Amniotic stem cell (primary cell): Measurements from ENCODE around the gene DDX25.

Experiments
- DNase-seq: peaks from one replicate; lab custom pipeline; 2025; lab: John Stamatoyannopoulos, UW

DDX25 gene

GRCh38 chr11:125950696-125951651 lies 46.7 kb downstream of the DDX25 start:
- DNase-seq, result no peak

GRCh38 chr11:125951731-125952130 lies 47.4 kb downstream of the DDX25 start:
- no peak for DNase-seq

- DNase-seq, result no peak
These were observed 48.3 kb downstream of the DDX25 start for GRCh38 chr11:125952559-125952958.

- no peak for DNase-seq
These were observed 48.7 kb downstream of the DDX25 start for GRCh38 chr11:125952973-125953372.

- no peak for DNase-seq
These were observed 49.2 kb downstream of the DDX25 start for GRCh38 chr11:125953401-125953935.

- no peak for DNase-seq
These were observed 50.0 kb downstream of the DDX25 start for GRCh38 chr11:125954123-125954944.

- no peak for DNase-seq
These were observed 50.8 kb downstream of the DDX25 start for GRCh38 chr11:125954945-125955640.

- DNase-seq, result no peak
These were observed 51.5 kb downstream of the DDX25 start for GRCh38 chr11:125955856-125956255.

GRCh38 chr11:125956391-125957134 lies 52.3 kb downstream of the DDX25 start:
- DNase-seq, result no peak

GRCh38 chr11:125957618-125958332 lies 53.5 kb downstream of the DDX25 start:
- no peak for DNase-seq

GRCh38 chr11:125958872-125959400 lies 54.6 kb downstream of the DDX25 start:
- no peak for DNase-seq

- no peak for DNase-seq
These were observed 55.2 kb downstream of the DDX25 start for GRCh38 chr11:125959511-125959910.

GRCh38 chr11:125959931-125960330 lies 55.6 kb downstream of the DDX25 start:
- no peak for DNase-seq

- no peak for DNase-seq
These were observed 56.5 kb downstream of the DDX25 start for GRCh38 chr11:125960771-125961170.

- DNase-seq, result no peak
These were observed 63.2 kb downstream of the DDX25 start for GRCh38 chr11:125967515-125967914.

- DNase-seq, result no peak
These were observed 64.0 kb downstream of the DDX25 start for GRCh38 chr11:125968354-125968753.

- no peak for DNase-seq
These were observed 67.3 kb downstream of the DDX25 start for GRCh38 chr11:125971618-125972017.

GRCh38 chr11:125974284-125974683 lies 70.0 kb downstream of the DDX25 start:
- DNase-seq, result no peak

GRCh38 chr11:125975634-125976033 lies 71.3 kb downstream of the DDX25 start:
- DNase-seq, result no peak

GRCh38 chr11:125976156-125976555 lies 71.8 kb downstream of the DDX25 start:
- no peak for DNase-seq
